NAMALWA (cell line): ENCODE results near the gene PRKAB1.

Experiments
- DNase-seq: peaks from one replicate; pipeline ENCODE4 v3.0.0-alpha.2; 2015; ENCODE audit warnings: low spot score

The PRKAB1 gene

DNA sequence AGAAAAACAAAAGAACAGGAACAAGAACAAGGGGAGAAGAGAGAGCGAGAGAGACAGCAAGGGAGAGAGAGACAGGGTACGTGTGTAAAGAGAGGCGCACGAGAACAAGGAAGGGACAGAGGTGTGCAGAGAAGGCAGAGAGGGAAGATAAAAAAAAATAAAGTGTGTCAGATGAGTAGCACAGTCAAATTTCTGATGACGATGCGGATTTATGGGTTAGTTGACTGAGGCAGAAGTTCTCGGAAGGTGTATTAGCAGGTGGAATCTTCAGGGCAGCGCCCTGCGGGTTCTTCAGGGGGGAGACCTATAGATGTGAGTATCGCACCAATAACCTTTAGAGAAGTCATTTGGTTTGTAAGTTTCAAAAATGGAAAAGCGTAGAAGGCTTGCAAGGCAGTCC is 44.8 kb downstream of the PRKAB1 start:
- DNase-seq, result no peak

DNA sequence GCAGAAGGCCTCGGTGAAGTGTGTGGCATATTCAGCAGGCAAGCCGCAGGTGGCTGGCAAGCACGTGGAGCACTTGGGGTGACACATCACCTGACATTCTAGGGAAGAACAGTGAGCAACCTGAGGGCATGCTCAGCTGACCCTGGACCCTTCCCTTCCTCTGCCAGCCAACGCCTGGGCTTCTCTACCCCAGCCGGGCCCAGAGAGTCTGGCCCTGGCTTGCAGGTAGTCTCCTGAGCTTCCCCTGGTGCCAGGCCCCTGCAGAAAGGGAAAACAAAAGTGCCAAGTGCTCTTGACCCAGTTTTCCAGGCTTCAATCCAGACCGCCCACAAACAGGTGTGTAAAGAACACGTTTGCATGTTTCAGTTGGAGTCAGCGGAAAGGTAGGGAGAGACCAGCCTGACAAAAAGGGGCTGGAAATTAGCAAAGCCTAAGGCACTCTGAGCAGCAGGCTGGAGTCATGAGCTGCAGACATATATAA is 45.7 kb downstream of the PRKAB1 start:
- no peak for DNase-seq

DNA sequence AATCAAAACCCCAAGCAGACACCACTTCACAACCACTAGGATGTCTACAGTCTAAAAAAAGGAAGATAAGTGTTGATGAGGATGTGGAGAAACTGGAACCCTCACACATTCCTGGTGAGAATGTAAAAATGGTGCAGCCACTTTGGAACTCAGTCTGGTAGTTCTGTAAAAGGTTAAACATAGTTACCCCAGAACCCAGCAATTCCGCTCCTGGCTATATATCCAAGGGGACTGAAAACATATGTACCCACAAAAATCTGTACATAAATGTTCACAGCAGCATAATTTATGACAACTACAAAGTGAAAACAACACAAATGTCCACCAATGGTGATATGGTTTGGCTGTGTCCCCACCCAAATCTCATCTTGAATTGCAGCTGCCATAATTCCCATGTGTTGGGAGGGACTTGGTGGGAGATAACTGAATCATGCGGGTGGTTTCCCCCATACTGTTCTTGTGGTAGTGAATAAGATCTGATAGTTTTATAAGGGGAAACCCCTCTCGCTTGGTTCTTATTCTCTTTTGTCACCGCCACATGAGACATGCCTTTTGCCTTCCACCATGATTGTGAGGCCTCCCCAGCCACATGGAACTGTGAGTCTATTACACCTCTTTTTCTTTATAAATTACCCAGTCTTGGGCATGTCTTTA is 46.8 kb downstream of the PRKAB1 start:
- no peak for DNase-seq

DNA sequence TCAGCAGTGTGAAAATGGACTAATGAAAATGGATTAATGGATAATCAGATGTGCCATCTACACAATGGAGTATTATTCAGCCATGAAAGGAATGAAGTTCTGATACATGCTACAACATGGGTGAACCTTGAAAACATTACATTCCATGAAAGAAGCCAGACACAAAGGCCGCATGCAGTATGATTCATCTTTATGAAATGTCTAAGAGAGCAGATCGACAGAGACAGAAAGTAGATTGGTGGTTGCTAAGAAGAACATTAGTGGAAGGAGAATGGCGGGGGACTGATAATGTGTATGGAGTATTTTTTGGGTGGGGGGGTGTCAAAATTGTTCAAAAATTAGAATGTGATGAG is 47.3 kb downstream of the PRKAB1 start:
- no peak for DNase-seq

DNA sequence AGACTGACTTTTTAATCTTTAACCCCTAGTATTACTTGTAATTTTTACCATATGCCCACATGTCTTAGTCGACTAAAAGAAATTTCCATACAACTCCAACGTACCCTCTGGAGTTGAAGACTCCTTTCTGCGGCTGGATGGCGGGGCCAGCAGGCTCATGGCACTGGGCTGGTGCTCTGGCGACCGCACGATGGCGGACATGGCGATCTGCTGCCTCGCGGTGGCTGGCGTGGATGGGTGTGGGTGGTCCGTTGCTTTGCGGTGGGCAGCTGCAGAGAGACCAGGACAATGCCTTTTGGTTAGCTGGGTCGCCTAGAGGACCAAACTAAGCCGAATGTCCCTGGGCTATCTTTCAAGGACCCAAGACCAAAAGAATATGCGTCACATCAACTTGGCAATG is 50.2 kb downstream of the PRKAB1 start:
- no peak for DNase-seq

DNA sequence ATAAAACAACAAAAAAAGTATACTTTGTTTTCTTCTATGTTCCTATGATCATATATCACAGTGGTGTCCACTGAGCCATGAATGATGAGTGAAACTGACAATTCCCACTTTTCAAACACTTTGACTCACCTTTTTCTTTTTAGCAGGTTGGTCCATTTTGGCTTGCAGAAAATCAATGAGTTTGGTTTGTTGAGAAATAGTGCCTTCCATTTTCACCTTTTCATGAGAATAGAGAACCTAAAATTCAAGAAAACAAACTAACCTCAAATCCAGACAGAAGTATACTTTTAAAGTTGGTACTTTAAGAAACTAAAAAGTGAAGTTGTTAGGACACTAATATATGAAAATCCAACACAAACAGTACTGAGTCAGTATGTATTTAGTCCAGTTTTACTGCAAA is 52.4 kb downstream of the PRKAB1 start:
- DNase-seq, result no peak

DNA sequence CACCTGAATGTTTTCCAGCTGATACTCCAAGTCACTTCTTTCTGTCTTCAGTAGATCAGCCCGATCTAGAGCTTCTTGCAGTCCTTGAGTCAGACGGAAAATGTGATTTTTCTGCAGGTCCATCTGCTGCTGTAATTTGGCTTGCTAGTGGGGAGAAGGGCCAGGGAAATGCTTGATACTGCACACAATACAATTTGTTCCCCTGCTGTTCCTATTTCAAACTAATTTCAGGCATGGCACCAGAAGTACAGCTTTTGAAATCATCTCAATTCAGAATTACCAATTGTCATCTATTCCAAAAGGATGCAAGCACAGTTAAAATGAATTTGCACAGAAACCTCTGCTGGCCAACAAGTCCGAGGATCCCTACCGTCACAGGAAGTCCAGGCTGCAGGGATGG is 53.4 kb downstream of the PRKAB1 start:
- no peak for DNase-seq

DNA sequence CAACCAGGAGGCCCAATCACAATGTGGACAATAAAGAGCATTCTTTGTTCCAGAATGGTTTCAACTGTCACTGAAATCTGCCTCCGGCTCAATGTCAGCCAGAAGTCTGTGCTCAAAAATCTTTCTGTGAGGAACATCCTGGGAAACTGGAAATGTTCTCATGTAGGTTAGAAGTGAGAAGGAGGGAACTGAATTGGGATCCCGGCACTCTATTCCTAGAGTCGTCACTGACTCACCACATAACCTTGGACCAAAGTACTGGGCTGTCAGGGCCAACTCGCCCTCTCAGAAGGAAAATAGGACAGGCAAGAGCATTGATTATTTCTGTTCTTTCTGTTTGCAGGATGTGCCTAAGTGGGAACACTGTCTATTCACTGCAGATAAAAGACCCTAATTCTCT is 57.6 kb downstream of the PRKAB1 start:
- DNase-seq, result no peak

DNA sequence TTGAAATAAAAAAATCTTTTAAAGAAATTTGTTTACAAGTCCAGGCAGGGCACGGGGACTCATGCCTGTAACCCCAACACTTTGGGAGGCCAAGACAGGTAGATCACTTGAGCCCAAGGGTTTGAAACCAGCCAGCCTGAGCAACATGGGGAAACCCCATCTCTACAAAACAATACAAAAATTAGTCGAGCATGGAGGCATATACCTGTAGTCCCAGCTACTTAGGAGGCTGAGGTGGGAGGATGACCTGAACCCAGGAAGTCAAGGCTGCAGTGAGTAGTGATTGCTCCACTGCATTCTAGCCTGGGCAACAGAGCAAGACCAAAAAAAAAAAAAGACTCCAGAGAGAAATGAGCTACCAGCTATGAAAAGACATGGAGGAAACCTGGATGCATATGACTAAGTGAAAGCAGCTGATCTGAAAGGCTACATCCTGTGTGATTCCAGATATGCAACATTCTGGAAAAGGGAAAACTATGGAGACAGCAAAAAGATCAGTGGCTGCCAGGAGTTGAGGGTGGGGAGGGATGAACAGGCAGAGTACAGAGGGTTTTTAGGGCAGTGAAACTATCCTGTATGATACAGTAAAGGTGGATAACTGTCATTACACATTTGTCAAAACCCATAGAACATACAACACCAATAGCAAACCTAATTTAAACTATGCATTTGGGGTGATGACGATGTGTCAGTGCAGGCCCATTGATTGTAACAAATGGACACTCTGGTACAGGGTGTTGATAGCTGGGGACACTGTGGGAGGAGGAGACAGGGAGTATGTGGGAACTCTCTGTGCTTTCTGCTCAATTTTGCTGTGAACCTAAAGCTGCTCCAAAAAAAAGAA is 59.9 kb downstream of the PRKAB1 start:
- no peak for DNase-seq

DNA sequence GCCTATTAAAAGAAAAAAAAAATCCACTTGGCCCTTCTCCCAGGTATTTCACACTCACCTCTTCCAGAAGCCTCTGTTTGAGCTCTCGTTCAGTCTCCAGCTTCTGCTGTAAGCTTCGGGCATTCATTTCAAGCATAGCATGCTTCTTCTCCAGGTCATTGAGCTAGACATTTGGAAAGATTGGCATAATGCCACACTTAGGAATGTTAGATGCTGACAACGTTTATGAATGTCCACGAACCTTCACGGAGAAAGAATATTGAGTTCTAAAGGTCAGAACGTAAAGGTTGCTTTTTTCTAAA is 60.5 kb downstream of the PRKAB1 start:
- DNase-seq, result no peak

DNA sequence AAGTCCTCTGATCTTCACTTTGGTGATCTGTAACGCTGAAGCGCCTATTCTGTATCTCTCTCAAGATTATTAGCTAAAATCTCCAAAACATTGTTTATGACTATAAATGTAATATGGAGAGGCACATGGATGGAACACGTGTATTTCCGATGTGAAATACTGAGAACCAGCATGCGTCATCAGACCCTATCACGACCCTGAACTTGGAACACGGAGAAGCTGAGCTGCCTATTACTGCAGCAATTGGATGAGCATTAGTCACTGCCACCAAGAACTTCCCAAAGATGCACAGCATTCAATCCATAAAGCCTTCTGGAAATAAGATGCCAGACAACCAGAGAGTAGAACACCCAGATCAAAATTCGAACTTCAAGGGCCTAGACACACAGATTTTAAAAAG is 61.9 kb downstream of the PRKAB1 start:
- no peak for DNase-seq

DNA sequence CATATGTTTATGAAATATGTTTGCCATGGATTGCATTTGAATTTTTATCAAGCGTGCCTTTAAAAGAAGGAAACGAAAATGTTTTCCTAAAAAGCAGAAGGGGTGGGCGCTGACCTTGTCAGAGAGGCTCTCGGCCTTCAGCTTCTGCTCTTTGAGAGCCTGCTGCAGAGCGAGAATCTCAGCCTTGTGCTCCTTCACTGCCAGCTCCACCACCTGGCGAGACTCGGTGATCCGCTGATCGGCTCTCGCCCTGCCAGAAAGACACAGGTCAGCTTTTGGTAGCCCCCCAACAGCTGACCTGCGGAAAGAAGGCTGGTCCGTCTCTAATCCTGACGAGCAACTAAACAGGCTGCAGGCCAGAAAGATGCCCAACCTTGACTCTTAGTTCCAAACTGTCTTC is 62.4 kb downstream of the PRKAB1 start:
- DNase-seq, result no peak
